Suprapubic skin (tissue), 4 donors: Measurements from ENCODE around the gene LANCL2. TPM values are rescaled to one million over a fixed set of nuclear protein-coding genes. Genes with fewer than 3 reads are reported as not detected.
A peak's percentile ranks its signal among the peaks of the same experiment; 100 is the strongest.

ENCODE experiments used
- DNase-seq, 2 donors: peaks; one replicate each; pipeline ENCODE4 v3.0.0-alpha.2; 2019; ENCODE audit warnings: low spot score in 2 of 2
- H3K27ac ChIP-seq: fragments of 200-600 bp; sonication (generic); one replicate; pipeline ENCODE4 v1.5.1; 2019
- H3K27me3 ChIP-seq: fragments of 200-600 bp; sonication (generic); one replicate; pipeline ENCODE4 v1.5.1; 2019
- H3K36me3 ChIP-seq: fragments of 200-600 bp; sonication (generic); one replicate; pipeline ENCODE4 v1.5.1; 2019
- H3K4me1 ChIP-seq: fragments of 200-600 bp; sonication (generic); one replicate; pipeline ENCODE4 v1.5.1; 2019
- H3K4me3 ChIP-seq: fragments of 200-600 bp; sonication (generic); one replicate; pipeline ENCODE4 v1.5.1; 2019; ENCODE audit warnings: mild to moderate bottlenecking
- H3K9me3 ChIP-seq: fragments of 200-600 bp; sonication (generic); one replicate; pipeline ENCODE4 v1.5.1; 2019
- EP300 ChIP-seq: sonication (generic); formaldehyde crosslinking; IDR thresholded peaks from one replicate; pipeline ENCODE4 v1.6.1; 2017; ENCODE audit warnings: antibody characterized with exemption
- POLR2A ChIP-seq, 2 donors: fragments of 450-650 bp; IDR thresholded peaks; one replicate each; pipeline ENCODE4 v1.6.1; 2017; ENCODE audit warnings: antibody characterized with exemption in 2 of 2, mild to moderate bottlenecking in 2 of 2, moderate library complexity in 2 of 2
- POLR2AphosphoS5 ChIP-seq, 3 donors: sonication (generic); formaldehyde crosslinking; IDR thresholded peaks; one replicate each; pipeline ENCODE4 v1.6.1; 2017; ENCODE audit warnings: antibody characterized with exemption in 3 of 3
- WGBS: methylation state at CpG from one replicate; pipeline ENCODE4 v1.1.5; 2018; 5-methylcytosine and 5-hydroxymethylcytosine counted together
- total RNA-seq, 4 donors: library from RNA; depleted of rRNA; stranded (reverse); fragments of >200 nt; gene quantifications; one replicate each; pipeline ENCODE4 v1.1.0, GENCODE V29; 2016
- TF ChIP-seq, protein P1 (sequence below), 2 donors: fragments of 200-600 bp in 1 of 2; fragments of 450-650 bp in 1 of 2; sonication (generic) in 1 of 2; IDR thresholded peaks; one replicate each; pipeline ENCODE4 v1.5.1; 2016 to 2019; ENCODE audit warnings: antibody characterized with exemption in 2 of 2, mild to moderate bottlenecking in 1 of 2, moderate library complexity in 1 of 2

LANCL2 gene
- total RNA-seq, 4 donors from 2014 or later = 11.4 to 22.9 (median 17.7) TPM

DNA sequence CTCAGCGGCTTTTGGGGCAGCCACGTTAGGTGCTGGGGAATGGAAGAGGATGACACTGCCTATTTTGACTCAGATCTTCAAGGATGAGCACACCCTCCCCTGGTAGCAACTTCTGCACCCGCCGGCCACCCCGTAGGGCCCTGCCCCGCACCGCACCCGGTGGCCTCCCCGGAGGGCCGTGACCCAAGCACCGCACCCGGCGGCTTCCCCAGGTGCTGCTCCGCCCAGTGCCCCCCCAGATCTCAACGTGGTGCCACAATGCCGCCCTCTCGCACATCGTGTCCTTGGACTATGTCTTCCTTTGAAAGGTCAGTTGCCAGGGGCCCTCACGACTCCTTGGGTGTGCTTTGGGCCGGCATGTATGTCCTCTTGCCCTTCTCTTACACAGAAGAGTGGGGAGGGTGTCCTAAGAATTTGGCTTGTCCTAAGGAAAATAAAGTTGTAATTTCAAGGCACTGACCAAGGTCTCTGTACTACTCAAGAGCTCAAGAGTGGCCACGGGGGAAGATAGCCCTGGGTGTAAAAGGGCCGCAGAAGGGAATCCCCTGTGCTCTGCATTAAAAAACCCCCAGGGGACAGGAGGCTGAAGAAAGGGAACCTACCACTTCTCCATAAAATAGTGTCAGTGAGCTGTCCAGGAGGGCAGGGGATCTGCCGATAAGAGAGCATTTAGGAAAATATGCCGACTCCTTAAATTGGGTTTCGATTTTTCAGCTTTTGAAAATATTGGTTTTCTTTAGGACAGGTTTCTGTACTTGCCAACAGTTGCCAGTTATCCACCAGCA lies 1.6 kb upstream of the LANCL2 start:
- no peak overlapping the region for H3K27ac ChIP-seq
- no peaks in the 10 kb centered on the region for H3K9me3 ChIP-seq
- H3K4me1 ChIP-seq = peaks cover 22% of the 10 kb centered on the region
- no peak overlapping the region for H3K4me3 ChIP-seq
- no peak for DNase-seq
- TF ChIP-seq, protein P1, sequence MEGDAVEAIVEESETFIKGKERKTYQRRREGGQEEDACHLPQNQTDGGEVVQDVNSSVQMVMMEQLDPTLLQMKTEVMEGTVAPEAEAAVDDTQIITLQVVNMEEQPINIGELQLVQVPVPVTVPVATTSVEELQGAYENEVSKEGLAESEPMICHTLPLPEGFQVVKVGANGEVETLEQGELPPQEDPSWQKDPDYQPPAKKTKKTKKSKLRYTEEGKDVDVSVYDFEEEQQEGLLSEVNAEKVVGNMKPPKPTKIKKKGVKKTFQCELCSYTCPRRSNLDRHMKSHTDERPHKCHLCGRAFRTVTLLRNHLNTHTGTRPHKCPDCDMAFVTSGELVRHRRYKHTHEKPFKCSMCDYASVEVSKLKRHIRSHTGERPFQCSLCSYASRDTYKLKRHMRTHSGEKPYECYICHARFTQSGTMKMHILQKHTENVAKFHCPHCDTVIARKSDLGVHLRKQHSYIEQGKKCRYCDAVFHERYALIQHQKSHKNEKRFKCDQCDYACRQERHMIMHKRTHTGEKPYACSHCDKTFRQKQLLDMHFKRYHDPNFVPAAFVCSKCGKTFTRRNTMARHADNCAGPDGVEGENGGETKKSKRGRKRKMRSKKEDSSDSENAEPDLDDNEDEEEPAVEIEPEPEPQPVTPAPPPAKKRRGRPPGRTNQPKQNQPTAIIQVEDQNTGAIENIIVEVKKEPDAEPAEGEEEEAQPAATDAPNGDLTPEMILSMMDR (IDR thresholded peaks at IDR 0.05) = no peak
- TF ChIP-seq POLR2AphosphoS5 (IDR thresholded peaks at IDR 0.05) = no peak
- TF ChIP-seq POLR2A (IDR thresholded peaks at IDR 0.05) = no peak
- TF ChIP-seq EP300 = no peak
- H3K36me3 ChIP-seq = no peaks in the 10 kb centered on the region
- H3K27me3 ChIP-seq = no peaks in the 10 kb centered on the region
- 87% methylated on average over 23 of the region's 25 CpGs for WGBS

DNA sequence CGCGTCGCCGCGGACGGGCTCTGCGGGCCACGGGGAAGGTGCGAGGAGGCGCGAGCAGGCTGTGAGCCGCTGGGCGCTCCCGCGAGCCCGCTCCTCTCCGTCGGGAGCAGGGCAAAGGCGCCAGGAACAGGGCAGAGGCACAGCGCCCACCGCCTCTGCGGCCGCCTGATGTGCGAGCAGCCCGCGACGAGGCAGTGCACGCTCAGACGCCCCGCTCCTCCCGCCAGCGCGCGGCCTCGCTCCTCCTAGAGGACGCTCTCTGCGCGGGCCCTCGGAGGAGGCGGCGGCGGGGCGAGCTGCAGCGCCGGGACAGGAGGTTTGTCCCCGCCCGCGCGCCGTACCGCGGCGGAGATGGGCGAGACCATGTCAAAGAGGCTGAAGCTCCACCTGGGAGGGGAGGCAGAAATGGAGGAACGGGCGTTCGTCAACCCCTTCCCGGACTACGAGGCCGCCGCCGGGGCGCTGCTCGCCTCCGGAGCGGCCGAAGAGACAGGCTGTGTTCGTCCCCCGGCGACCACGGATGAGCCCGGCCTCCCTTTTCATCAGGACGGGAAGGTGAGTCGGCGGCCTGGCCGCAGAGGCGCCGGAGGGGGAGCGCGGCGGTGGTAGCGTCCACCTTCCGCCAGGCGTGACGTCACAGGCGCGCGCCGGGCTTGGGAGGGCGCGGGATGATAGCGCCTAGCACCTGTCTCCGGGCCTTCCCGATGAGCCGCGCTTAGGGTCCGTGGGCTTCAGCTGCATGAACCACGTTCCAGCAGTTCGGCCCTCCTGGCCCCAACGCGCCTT lies 731 bp downstream of the LANCL2 start:
- peak; percentile 96 to 97 for DNase-seq
- TF ChIP-seq POLR2AphosphoS5 (IDR thresholded peaks at IDR 0.05) (peak; percentile 35 to 98 (median 61)), EP300 (no peak), POLR2A (IDR thresholded peaks at IDR 0.05) (peak in 1 of 2 donors; percentile 48)
- TF ChIP-seq, protein P1 (IDR thresholded peaks at IDR 0.05) = peak in 1 of 2 donors; percentile 22
- H3K27ac ChIP-seq = peak overlapping the region; percentile 98
- no peaks in the 10 kb centered on the region for H3K36me3 ChIP-seq
- peak overlapping the region; percentile 85 for H3K4me3 ChIP-seq
- 0% methylated on average over 1 of the region's 101 CpGs for WGBS
- H3K9me3 ChIP-seq = no peaks in the 10 kb centered on the region
- no peaks in the 10 kb centered on the region for H3K27me3 ChIP-seq
- peaks cover 22% of the 10 kb centered on the region for H3K4me1 ChIP-seq

DNA sequence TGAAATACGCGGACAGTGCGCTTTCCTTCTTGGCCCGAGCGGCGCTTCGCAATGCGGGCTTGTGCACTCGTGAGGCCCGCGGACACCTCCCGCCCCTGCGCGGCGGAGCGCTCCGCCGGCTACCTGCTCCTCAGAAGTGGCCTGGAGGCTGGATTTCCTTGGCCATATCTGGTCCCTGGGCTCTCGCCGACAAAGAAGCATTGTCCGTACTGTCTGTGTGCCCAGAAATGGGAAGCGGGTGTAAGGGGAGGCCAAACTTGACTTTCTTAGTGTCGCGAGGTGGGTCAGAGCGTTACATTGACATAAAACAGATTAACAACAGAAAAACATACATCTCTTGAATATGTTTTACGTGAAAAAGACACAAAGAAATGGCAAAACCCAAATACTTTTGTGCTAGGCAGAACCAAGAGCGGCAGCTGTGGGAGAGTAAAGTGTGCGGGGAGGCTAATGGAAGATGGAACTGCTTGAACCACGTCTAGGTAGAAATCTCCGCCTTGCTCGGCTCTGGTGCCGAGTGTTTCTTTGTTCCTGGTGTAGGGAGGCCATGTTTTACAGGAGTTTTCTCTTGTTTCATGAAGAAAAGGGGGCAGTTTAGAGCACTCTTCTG lies 1.4 kb downstream of the LANCL2 start:
- Histone ChIP-seq H3K36me3 (no peaks in the 10 kb centered on the region), H3K4me1 (peaks cover 28% of the 10 kb centered on the region), H3K4me3 (peak overlapping the region; percentile 85), H3K27me3 (no peaks in the 10 kb centered on the region), H3K9me3 (no peaks in the 10 kb centered on the region), H3K27ac (peak overlapping the region; percentile 98)
- no peak for DNase-seq
- no peak for TF ChIP-seq EP300
- TF ChIP-seq, protein P1 (IDR thresholded peaks at IDR 0.05) = no peak
- no peak for TF ChIP-seq POLR2AphosphoS5 (IDR thresholded peaks at IDR 0.05)
- no peak for TF ChIP-seq POLR2A (IDR thresholded peaks at IDR 0.05)
- under 1% methylated on average over 17 of the region's 32 CpGs for WGBS

DNA sequence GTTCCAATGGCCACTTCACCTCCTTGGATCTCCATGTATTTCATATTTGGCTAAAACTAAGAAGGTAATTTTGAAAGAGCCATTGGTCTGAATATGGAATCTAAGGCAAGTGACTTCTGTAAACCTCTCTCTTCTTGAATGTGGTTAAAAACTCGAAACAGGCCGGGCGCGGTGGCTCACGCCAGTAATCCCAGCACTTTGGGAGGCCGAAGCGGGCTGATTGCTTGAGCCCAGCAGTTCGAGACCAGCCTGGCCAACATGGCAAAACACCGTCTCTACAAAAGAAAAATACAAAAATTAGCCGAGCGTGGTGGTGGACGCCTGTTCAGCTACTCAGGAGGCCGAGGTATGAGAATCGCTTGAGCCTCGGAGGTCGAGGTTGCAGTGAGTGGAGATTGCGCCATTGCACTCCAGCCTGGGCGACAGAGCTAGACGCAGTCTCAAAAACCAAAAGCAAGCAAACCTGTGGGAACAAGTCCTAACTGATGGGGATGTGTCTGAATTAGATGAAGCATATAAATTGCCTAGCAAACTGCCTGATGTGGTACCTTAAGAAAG lies 2.2 kb downstream of the LANCL2 start:
- Histone ChIP-seq H3K4me1 (peaks cover 29% of the 10 kb centered on the region), H3K36me3 (no peaks in the 10 kb centered on the region), H3K9me3 (no peaks in the 10 kb centered on the region), H3K27ac (peak overlapping the region; percentile 98), H3K4me3 (peak overlapping the region; percentile 85), H3K27me3 (no peaks in the 10 kb centered on the region)
- no peak for DNase-seq
- 86% methylated on average over 19 of the region's 19 CpGs for WGBS
- TF ChIP-seq POLR2A (IDR thresholded peaks at IDR 0.05) = no peak
- TF ChIP-seq, protein P1 (IDR thresholded peaks at IDR 0.05) = no peak
- TF ChIP-seq EP300 = no peak
- TF ChIP-seq POLR2AphosphoS5 (IDR thresholded peaks at IDR 0.05) = no peak
